Measurements from ENCODE around the gene FUZ.

The FUZ gene

GRCh38 chr19:49823472-49823871, 10.4 kb upstream of the FUZ start:
- TF ChIP-seq ZNF530 (tag by site-specific recombination; IDR thresholded peaks at IDR 0.05; ENCODE audit: low read depth) (no peak), ZNF112 (tag by site-specific recombination; IDR thresholded peaks at IDR 0.05) (no peak), BCL11A (tag by site-specific recombination; IDR thresholded peaks at IDR 0.05; ENCODE audit: low read depth) (no peak), PRDM10 (tag by site-specific recombination; IDR thresholded peaks at IDR 0.05) (no peak), WT1 (tag by site-specific recombination; IDR thresholded peaks at IDR 0.05) (no peak), KLF16 (tag by site-specific recombination; IDR thresholded peaks at IDR 0.05) (no peak), TSHZ1 (tag by site-specific recombination; IDR thresholded peaks at IDR 0.05; ENCODE audit: borderline replicate concordance) (no peak), ZNF670 (tag by site-specific recombination; IDR thresholded peaks at IDR 0.05; ENCODE audit: low read depth) (no peak)
- ChIA-PET CTCF (interaction anchor here (0.6 kb wide), 2 partner anchors 25 to 40 kb away, joined by 3 to 4 read pairs; no protein-coding TSS in a partner anchor), POLR2A (no interaction called here)
- Histone ChIP-seq H3K4me1 (ENCODE audit: control insufficient read depth, insufficient read depth, low read length) (peaks cover 15% of the 10 kb centered on the region), H3K9me3 (ENCODE audit: control insufficient read depth, insufficient read depth, low read depth, low read length) (no peaks in the 10 kb centered on the region), H3K27ac (ENCODE audit: extremely low read depth, low read depth, low read length) (no peak overlapping the region), H3K4me3 (ENCODE audit: low read depth, low read length) (no peak overlapping the region), H3K36me3 (ENCODE audit: control insufficient read depth in 2 of 2, insufficient read depth in 1 of 2, low read length in 2 of 2) (peaks cover 29 to 50% of the 10 kb centered on the region in 2 experiments)

- Histone ChIP-seq H3K36me3 (ENCODE audit: control insufficient read depth in 2 of 2, insufficient read depth in 1 of 2, low read length in 2 of 2) (peaks cover 26 to 30% of the 10 kb centered on the region in 2 experiments), H3K9me3 (ENCODE audit: control insufficient read depth, insufficient read depth, low read depth, low read length) (no peaks in the 10 kb centered on the region), H3K4me1 (ENCODE audit: control insufficient read depth, insufficient read depth, low read length) (peaks cover 17% of the 10 kb centered on the region), H3K27ac (ENCODE audit: extremely low read depth, low read depth, low read length) (peak overlapping the region; percentile 41), H3K4me3 (ENCODE audit: low read depth, low read length) (no peak overlapping the region)
- ChIA-PET CTCF (interaction anchor here (0.6 kb wide), 1 partner anchor 28 kb away, joined by 3 read pairs; no protein-coding TSS in a partner anchor), POLR2A (interaction anchor here (1.3 kb wide), 1 partner anchor 53 kb away, joined by 3 read pairs; the partner anchor contains the start of gene AP2A1)
- TF ChIP-seq OSR2 (tag by site-specific recombination; IDR thresholded peaks at IDR 0.05) = peak; percentile 72
- no peak for TF ChIP-seq ZSCAN18 (tag by site-specific recombination; IDR thresholded peaks at IDR 0.05)
- no peak for TF ChIP-seq ZNF629 (tag by site-specific recombination; IDR thresholded peaks at IDR 0.05)
- peak; percentile 78 for TF ChIP-seq ZBTB11 (tag by site-specific recombination; conservative IDR thresholded peaks at IDR 0.05; ENCODE audit: low read depth)
- TF ChIP-seq ZNF2 (tag by site-specific recombination; IDR thresholded peaks at IDR 0.05) = no peak
- 0 out of 2 replicates have a peak, but pooled peaks have one; percentile 30 for TF ChIP-seq ZNF600 (tag by site-specific recombination; IDR thresholded peaks at IDR 0.05)
- peak; percentile 44; the same call in 1 of the 2 replicates for TF ChIP-seq SCRT2 (tag by site-specific recombination; IDR thresholded peaks at IDR 0.05)
- 0 out of 2 replicates have a peak, but pooled peaks have one; percentile 6 for TF ChIP-seq SP2 (tag by site-specific recombination; IDR thresholded peaks at IDR 0.05)
- no peak for TF ChIP-seq ZNF311 (tag by site-specific recombination; IDR thresholded peaks at IDR 0.05; ENCODE audit: borderline replicate concordance)
- TF ChIP-seq ZNF404 (tag by site-specific recombination; IDR thresholded peaks at IDR 0.05) = no peak
- peak; percentile 61; the same call in 1 of the 2 replicates for TF ChIP-seq ZNF561 (tag by site-specific recombination; IDR thresholded peaks at IDR 0.05; ENCODE audit: borderline replicate concordance)
- TF ChIP-seq ZXDB (tag by site-specific recombination; IDR thresholded peaks at IDR 0.05) = 0 out of 2 replicates have a peak, but pooled peaks have one; percentile 21
- no peak for TF ChIP-seq ZNF184 (tag by site-specific recombination; IDR thresholded peaks at IDR 0.05)
- no peak for TF ChIP-seq ZNF521 (tag by site-specific recombination; IDR thresholded peaks at IDR 0.05)
- peak; percentile 65 for TF ChIP-seq IKZF3 (tag by site-specific recombination; IDR thresholded peaks at IDR 0.05)
- 0 out of 2 replicates have a peak, but pooled peaks have one; percentile 43 for TF ChIP-seq ZBTB8A (tag by site-specific recombination; IDR thresholded peaks at IDR 0.05)
Measured at GRCh38 chr19:49820125-49820524, 7.0 kb upstream of the FUZ start.

Data from HEK293 (cell line).